ENCODE data around the gene AMER2. TPM values are rescaled to one million over a fixed set of nuclear protein-coding genes. Genes with fewer than 3 reads are reported as not detected.

The AMER2 gene
- total RNA-seq, 2 experiments from 2014 or later = not detected

- Mint-ChIP-seq H3K36me3 (no peaks in the 10 kb centered on the region), H3K4me1 (no peaks in the 10 kb centered on the region), H3K27me3 (peaks cover 29% of the 10 kb centered on the region), H3K27ac (no peak overlapping the region), H3K9me3 (no peaks in the 10 kb centered on the region), H3K4me3 (no peak overlapping the region)
- no peak for DNase-seq
These were observed 24.3 kb downstream of the AMER2 start for GRCh38 chr13:25147638-25148401.

- Mint-ChIP-seq H3K27ac (no peak overlapping the region), H3K4me3 (no peak overlapping the region), H3K9me3 (no peaks in the 10 kb centered on the region), H3K36me3 (no peaks in the 10 kb centered on the region), H3K27me3 (peaks cover 18% of the 10 kb centered on the region), H3K4me1 (no peaks in the 10 kb centered on the region)
- DNase-seq = no peak
These were observed 28.4 kb downstream of the AMER2 start for GRCh38 chr13:25143706-25144105.

- H3K36me3 Mint-ChIP-seq = no peaks in the 10 kb centered on the region
- H3K27me3 Mint-ChIP-seq = peaks cover 43% of the 10 kb centered on the region
- H3K4me1 Mint-ChIP-seq = peaks cover 2% of the 10 kb centered on the region
- DNase-seq = no peak
- no peak overlapping the region for H3K4me3 Mint-ChIP-seq
- H3K27ac Mint-ChIP-seq = no peak overlapping the region
- H3K9me3 Mint-ChIP-seq = no peaks in the 10 kb centered on the region
These were observed 31.0 kb downstream of the AMER2 start for GRCh38 chr13:25141042-25141441.

- Mint-ChIP-seq H3K9me3 (peaks cover 1% of the 10 kb centered on the region), H3K27ac (no peak overlapping the region), H3K36me3 (no peaks in the 10 kb centered on the region), H3K4me3 (no peak overlapping the region), H3K27me3 (peaks cover 54% of the 10 kb centered on the region), H3K4me1 (peaks cover 2% of the 10 kb centered on the region)
- DNase-seq = no peak
These were observed 34.3 kb downstream of the AMER2 start for GRCh38 chr13:25137788-25138115.

GRCh38 chr13:25136880-25137787, 35.0 kb downstream of the AMER2 start:
- Mint-ChIP-seq H3K27ac (no peak overlapping the region), H3K4me3 (no peak overlapping the region), H3K4me1 (peaks cover 2% of the 10 kb centered on the region), H3K27me3 (peaks cover 54% of the 10 kb centered on the region), H3K9me3 (peaks cover 1% of the 10 kb centered on the region), H3K36me3 (no peaks in the 10 kb centered on the region)
- no peak for DNase-seq

GRCh38 chr13:25135896-25136295, 36.2 kb downstream of the AMER2 start:
- H3K36me3 Mint-ChIP-seq = no peaks in the 10 kb centered on the region
- H3K4me3 Mint-ChIP-seq = no peak overlapping the region
- no peak overlapping the region for H3K27ac Mint-ChIP-seq
- H3K27me3 Mint-ChIP-seq = peaks cover 45% of the 10 kb centered on the region
- H3K4me1 Mint-ChIP-seq = peaks cover 2% of the 10 kb centered on the region
- peaks cover 1% of the 10 kb centered on the region for H3K9me3 Mint-ChIP-seq
- no peak for DNase-seq

GRCh38 chr13:25132751-25133390, 39.2 kb downstream of the AMER2 start:
- no peaks in the 10 kb centered on the region for H3K36me3 Mint-ChIP-seq
- peaks cover 2% of the 10 kb centered on the region for H3K4me1 Mint-ChIP-seq
- peaks cover 1% of the 10 kb centered on the region for H3K9me3 Mint-ChIP-seq
- peaks cover 33% of the 10 kb centered on the region for H3K27me3 Mint-ChIP-seq
- H3K27ac Mint-ChIP-seq = no peak overlapping the region
- DNase-seq = no peak
- H3K4me3 Mint-ChIP-seq = no peak overlapping the region

- peaks cover 27% of the 10 kb centered on the region for H3K27me3 Mint-ChIP-seq
- H3K4me1 Mint-ChIP-seq = no peaks in the 10 kb centered on the region
- H3K4me3 Mint-ChIP-seq = no peak overlapping the region
- no peaks in the 10 kb centered on the region for H3K36me3 Mint-ChIP-seq
- DNase-seq = no peak
- H3K9me3 Mint-ChIP-seq = peaks cover 1% of the 10 kb centered on the region
- H3K27ac Mint-ChIP-seq = no peak overlapping the region
These were observed 40.1 kb downstream of the AMER2 start for GRCh38 chr13:25131881-25132420.

GRCh38 chr13:25130944-25131343, 41.1 kb downstream of the AMER2 start:
- peaks cover 1% of the 10 kb centered on the region for H3K9me3 Mint-ChIP-seq
- no peak overlapping the region for H3K27ac Mint-ChIP-seq
- DNase-seq = no peak
- H3K27me3 Mint-ChIP-seq = peaks cover 20% of the 10 kb centered on the region
- no peaks in the 10 kb centered on the region for H3K4me1 Mint-ChIP-seq
- no peaks in the 10 kb centered on the region for H3K36me3 Mint-ChIP-seq
- no peak overlapping the region for H3K4me3 Mint-ChIP-seq

GRCh38 chr13:25118378-25118905, 53.6 kb downstream of the AMER2 start:
- no peak overlapping the region for H3K27ac Mint-ChIP-seq
- no peak overlapping the region for H3K4me3 Mint-ChIP-seq
- H3K4me1 Mint-ChIP-seq = peaks cover 4% of the 10 kb centered on the region
- H3K9me3 Mint-ChIP-seq = peaks cover 10% of the 10 kb centered on the region
- no peak for DNase-seq
- peaks cover 56% of the 10 kb centered on the region for H3K27me3 Mint-ChIP-seq
- peaks cover 1% of the 10 kb centered on the region for H3K36me3 Mint-ChIP-seq

GRCh38 chr13:25117312-25117711, 54.8 kb downstream of the AMER2 start:
- Mint-ChIP-seq H3K9me3 (peaks cover 5% of the 10 kb centered on the region), H3K4me1 (peaks cover 4% of the 10 kb centered on the region), H3K36me3 (peaks cover 1% of the 10 kb centered on the region), H3K4me3 (no peak overlapping the region), H3K27ac (peak overlapping the region; percentile 54), H3K27me3 (peaks cover 50% of the 10 kb centered on the region)
- DNase-seq = no peak

- H3K4me1 Mint-ChIP-seq = peaks cover 4% of the 10 kb centered on the region
- no peaks in the 10 kb centered on the region for H3K36me3 Mint-ChIP-seq
- DNase-seq = no peak
- H3K27me3 Mint-ChIP-seq = peaks cover 46% of the 10 kb centered on the region
- no peak overlapping the region for H3K4me3 Mint-ChIP-seq
- H3K27ac Mint-ChIP-seq = no peak overlapping the region
- no peaks in the 10 kb centered on the region for H3K9me3 Mint-ChIP-seq
These were observed 56.0 kb downstream of the AMER2 start for GRCh38 chr13:25116044-25116443.

- Mint-ChIP-seq H3K36me3 (no peaks in the 10 kb centered on the region), H3K4me3 (no peak overlapping the region), H3K9me3 (no peaks in the 10 kb centered on the region), H3K27ac (no peak overlapping the region), H3K4me1 (peaks cover 4% of the 10 kb centered on the region), H3K27me3 (peaks cover 42% of the 10 kb centered on the region)
- peak; percentile 64 for DNase-seq
These were observed 57.9 kb downstream of the AMER2 start for GRCh38 chr13:25114220-25114619.

GRCh38 chr13:25112695-25113255, 59.3 kb downstream of the AMER2 start:
- no peak overlapping the region for H3K4me3 Mint-ChIP-seq
- H3K27me3 Mint-ChIP-seq = peaks cover 32% of the 10 kb centered on the region
- DNase-seq = no peak
- H3K36me3 Mint-ChIP-seq = no peaks in the 10 kb centered on the region
- H3K9me3 Mint-ChIP-seq = no peaks in the 10 kb centered on the region
- H3K27ac Mint-ChIP-seq = no peak overlapping the region
- H3K4me1 Mint-ChIP-seq = peaks cover 4% of the 10 kb centered on the region
